Measurements from ENCODE around the gene SPATA4. TPM values are rescaled to one million over a fixed set of nuclear protein-coding genes. Genes with fewer than 3 reads are reported as not detected.

SPATA4 gene
- total and polyA plus RNA-seq, 2 of the 4 experiments (the other 2 are of a cell fraction), result under 0.01 to 0.09 TPM

- Histone ChIP-seq H3K4me1 (ENCODE audit: control insufficient read depth, insufficient read depth, low read length) (peaks cover 2% of the 10 kb centered on the region; the same call in 1 of the 2 replicates), H4K5ac (ENCODE audit: low read depth, low read length) (no peak overlapping the region), H2AFZ (replicated peaks; ENCODE audit: low read length, poor library complexity) (peak overlapping the region; percentile 40), H3K9ac (ENCODE audit: low read depth, low read length) (no peak overlapping the region), H3K56ac (ENCODE audit: extremely low read depth, insufficient read depth, low read length) (no peak overlapping the region), H3K27me3 (ENCODE audit: control insufficient read depth, insufficient read depth, low read length) (no peaks in the 10 kb centered on the region), H3K4me3 (ENCODE audit: insufficient read depth, low read depth, low read length) (no peak overlapping the region), H2AK5ac (ENCODE audit: low read depth, low read length) (no peak overlapping the region), H3K4me2 (ENCODE audit: low read depth, low read length) (no peak overlapping the region), H3K14ac (replicated peaks; ENCODE audit: low read depth, low read length) (no peak overlapping the region), H3K27ac (ENCODE audit: insufficient read depth, low read length) (no peak overlapping the region), H3K9me3 (ENCODE audit: control insufficient read depth, insufficient read depth, low read length) (no peaks in the 10 kb centered on the region), H4K91ac (ENCODE audit: insufficient read depth, low read depth, low read length) (no peak overlapping the region), H3K79me1 (ENCODE audit: low read depth in 1 of 2, low read length in 2 of 2) (no peaks in the 10 kb centered on the region), H3K36me3 (ENCODE audit: control insufficient read depth, insufficient read depth, low read length) (no peaks in the 10 kb centered on the region), H2BK15ac (ENCODE audit: low read depth, low read length) (no peak overlapping the region), H2BK20ac (ENCODE audit: low read depth, low read length) (no peak overlapping the region), H4K20me1 (ENCODE audit: insufficient read depth, low read length) (no peaks in the 10 kb centered on the region), H3K23ac (ENCODE audit: low read depth, low read length) (no peak overlapping the region), H2AK9ac (replicated peaks; ENCODE audit: low read depth, low read length, poor library complexity) (no peak overlapping the region), H3K9me1 (ENCODE audit: insufficient read depth, low read length) (no peaks in the 10 kb centered on the region), H3K4ac (ENCODE audit: low read depth, low read length) (no peak overlapping the region), H3K18ac (ENCODE audit: low read depth, low read length) (no peak overlapping the region), H2BK5ac (ENCODE audit: low read depth, low read length, poor library complexity, severe bottlenecking) (no peak overlapping the region), H4K8ac (ENCODE audit: low read depth in 2 of 2, low read length in 2 of 2) (no peak overlapping the region), H2BK120ac (ENCODE audit: low read depth, low read length) (no peak overlapping the region)
- in situ Hi-C loops (cut with MboI; ENCODE audit: low sequenced_read_pairs) (no loop called here), dilution Hi-C loops (cut with HindIII; ENCODE audit: low sequenced_read_pairs, unreplicated experiment) (no loop called here), intact Hi-C loops (cut with micrococcal nuclease) (no loop called here)
- DNase-seq (no peak), ATAC-seq (ENCODE audit: low read depth) (no peak)
- TF ChIP-seq CEBPB (IDR thresholded peaks at IDR 0.05; ENCODE audit: low read depth, low read length), result no peak
- TF ChIP-seq FOS (IDR thresholded peaks at IDR 0.05; ENCODE audit: low read depth, low read length), result no peak
- TF ChIP-seq SMC3 (IDR thresholded peaks at IDR 0.05; ENCODE audit: low read depth, low read length), result no peak
- TF ChIP-seq RFX5 (IDR thresholded peaks at IDR 0.05; ENCODE audit: low read depth, low read length), result no peak
- WGBS, 2 experiments (ENCODE audit: extremely low coverage in 2 of 2, insufficient read length in 1 of 2), result no CpG with 5 or more reads among the region's 4 CpGs
- no TSS peak for BruUV-seq (replicated peaks)
- ChIA-PET CTCF (no interaction called here), POLR2A (ENCODE audit: unreplicated experiment) (no interaction called here)
Measured at GRCh38 chr4:176205299-176205698, 9.9 kb upstream of the SPATA4 start.
